RPMI7951 (cell line): Measurements from ENCODE around the gene TRAF3IP1. TPM values are rescaled to one million over a fixed set of nuclear protein-coding genes. Genes with fewer than 3 reads are reported as not detected.
A peak's percentile ranks its signal among the peaks of the same experiment; 100 is the strongest.
"Not testable (repeated sequence)": the region's sequence is repeated elsewhere in the genome, so short reads cannot be mapped to it uniquely, and the experiment has no call there.

ENCODE experiments used
- DNase-seq: peaks from one replicate; pipeline ENCODE4 v3.0.0-alpha.2; 2012; ENCODE audit warnings: low read depth
- total RNA-seq: library from RNA; depleted of rRNA; stranded (reverse); fragments of >200 nt; shearing (Covaris generic); gene quantifications from 2 replicates; pipeline ENCODE4 v1.2.3, GENCODE V29; 2014

Gene TRAF3IP1
- total RNA-seq, 1 experiment from 2014 or later = 5.6 TPM

DNA sequence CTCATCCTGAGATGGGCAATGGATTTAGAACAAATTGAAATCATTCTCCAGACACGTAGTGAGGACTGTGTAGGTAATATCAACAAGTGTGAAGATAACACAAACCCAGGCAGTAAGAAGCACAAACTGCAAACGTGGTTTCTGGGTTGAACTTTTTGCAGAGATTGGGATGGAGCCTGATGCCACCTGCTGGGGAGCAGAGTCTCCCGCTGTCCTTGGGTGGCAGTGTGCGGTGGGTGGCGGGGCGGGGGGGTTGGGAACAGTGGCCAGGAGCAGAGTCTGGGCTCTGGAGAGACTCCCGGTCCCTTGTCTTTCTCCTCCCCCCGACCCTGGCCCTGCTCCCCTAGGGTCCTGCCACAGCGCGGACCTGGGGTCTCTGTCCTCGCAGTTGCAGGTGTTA lies 19.5 kb downstream of the TRAF3IP1 start:
- DNase-seq = no peak

DNA sequence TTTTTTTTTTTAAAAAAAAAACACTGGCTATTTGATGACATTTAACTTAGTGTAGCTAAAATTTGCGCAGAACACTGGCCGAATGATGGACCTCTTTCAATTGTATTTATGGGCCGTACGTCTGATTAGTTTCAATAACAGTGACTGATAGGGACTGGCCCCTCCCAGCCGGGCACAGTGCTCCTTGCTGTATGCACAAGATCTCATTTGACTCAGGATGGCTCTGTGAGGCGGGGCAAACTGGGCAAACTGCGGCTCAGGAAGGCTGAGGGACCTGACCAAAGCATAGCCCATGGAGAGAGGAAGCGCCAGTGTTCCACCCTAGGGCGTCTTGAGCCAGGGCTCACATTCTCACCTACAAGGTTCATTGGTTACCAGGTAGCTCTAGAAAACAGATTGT lies 21.2 kb downstream of the TRAF3IP1 start:
- no peak for DNase-seq

DNA sequence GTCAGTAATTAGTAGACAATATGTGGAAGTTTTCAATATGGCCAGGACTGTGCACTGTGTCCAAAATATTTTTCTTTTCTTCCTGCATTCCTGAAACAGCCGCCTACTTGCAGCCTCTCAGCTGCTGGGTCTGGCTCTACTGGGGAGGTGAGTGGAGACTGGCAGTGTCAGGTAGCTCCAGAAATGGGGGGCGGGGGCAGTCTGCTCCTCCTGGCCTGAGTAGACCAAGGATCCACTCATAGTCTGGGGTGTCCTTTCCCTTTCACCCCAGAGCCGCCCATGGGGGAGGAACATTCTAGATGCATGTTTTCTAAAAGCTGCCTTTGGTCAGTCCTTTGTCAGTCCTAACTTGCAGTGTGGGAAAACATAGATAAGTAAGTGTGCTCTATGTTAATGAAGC lies 23.7 kb downstream of the TRAF3IP1 start:
- DNase-seq = no peak

DNA sequence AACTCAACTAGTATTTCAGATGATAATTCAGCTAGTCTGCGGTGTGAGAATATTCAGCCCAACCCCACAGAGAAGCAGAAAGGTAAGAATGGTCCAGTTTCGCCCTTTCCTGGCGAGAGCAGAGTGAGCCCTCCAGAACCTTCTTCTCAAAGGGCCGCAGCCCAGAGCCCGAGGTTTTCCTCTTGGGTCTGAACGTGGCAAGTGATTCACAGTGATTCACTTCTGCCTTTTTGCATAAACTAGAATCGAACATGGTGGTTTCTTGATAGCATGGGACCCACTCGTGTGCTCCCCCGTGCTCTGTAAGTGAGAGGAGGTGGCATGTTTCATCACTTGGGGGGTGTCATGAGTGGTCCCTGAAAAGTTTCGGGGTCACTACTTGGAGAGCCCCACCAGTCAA lies 24.2 kb downstream of the TRAF3IP1 start:
- no peak for DNase-seq

DNA sequence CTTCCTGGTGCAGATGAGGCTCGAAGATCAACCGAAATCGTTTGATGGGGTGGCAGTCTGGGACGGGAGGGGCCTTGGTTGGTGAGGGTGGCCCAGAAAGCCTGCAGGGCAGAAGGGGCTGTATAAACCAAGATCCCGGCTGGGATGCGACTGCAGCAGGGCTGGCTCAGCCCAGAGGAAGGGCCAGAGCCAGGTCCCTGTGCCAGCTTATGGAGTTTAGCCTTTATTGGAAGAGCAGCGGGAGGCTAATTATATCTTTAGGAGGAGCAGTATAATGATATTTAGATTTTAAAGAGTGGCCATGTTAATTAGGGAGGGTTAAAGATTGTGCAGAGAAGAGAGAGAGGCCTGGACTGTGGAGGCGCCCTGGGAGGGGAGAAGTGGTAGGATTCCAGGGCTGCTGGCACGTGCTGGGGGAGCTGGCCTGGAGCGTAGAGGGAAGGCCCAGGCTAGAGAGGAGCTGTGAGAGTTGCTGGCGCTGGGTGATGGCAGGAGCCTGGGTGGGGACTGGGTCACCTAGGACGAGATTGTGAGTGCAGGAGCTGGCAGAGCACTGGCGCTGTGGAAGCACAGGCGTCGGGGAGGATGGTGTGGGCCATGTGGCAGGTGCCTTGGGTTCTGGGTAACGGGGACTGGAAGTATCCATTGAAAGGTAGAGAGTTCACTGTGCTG lies 25.1 kb downstream of the TRAF3IP1 start:
- DNase-seq = no peak

DNA sequence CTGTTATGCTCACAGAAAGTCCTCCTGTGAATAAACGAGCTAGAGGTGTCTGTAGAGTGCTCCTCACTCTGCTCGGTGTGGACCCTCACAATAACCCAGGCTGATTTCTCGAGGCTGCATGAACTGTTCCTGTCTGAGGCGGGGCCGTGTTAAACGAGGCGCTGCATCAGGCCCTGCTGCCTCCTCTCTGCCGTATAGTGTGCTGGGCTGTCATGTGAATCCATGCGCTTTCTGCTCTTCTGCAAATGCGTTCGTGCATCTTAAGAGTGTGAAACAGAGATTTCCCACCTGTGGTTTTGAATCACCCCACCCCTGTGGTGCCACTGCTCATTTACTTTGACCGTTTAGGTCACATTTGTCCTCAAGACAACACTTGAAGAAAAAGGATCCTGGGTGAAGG lies 26.2 kb downstream of the TRAF3IP1 start:
- no peak for DNase-seq

DNA sequence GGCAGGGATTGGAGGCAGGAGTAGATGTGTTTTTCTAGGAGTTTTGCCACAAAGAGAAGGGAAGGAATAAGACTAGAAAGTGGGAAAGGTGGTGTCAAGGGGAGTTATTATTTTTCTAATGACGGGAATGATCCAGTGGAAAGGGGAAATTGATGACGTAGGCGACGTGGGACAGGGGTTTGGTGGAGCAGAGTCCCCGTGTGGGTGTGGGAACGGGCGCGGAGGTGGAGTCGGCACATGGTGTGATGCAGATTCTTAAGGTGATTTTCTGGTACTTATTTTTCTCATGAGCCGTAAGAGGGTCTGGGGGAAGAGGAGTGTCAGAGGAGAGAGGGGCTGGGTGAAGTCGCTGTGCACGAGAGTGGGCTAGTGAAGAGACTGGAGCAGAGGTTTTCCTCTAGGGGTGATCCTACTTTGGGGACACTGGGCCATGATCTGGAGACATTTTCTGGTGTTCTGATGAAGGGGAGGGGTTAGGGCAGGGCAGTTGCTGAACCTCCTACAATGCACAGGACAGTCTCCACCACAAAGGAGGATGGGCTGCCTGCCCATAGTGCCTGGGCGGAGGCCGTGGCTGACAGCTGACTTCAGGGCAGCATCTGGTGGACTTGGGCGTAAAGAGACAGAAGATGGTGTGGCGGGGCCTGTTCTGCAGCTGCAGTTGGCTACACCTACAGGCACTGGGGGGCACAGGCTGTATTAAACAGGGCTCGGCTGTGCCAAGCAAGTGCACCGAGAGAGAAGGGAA lies 30.0 kb downstream of the TRAF3IP1 start:
- DNase-seq = no peak

DNA sequence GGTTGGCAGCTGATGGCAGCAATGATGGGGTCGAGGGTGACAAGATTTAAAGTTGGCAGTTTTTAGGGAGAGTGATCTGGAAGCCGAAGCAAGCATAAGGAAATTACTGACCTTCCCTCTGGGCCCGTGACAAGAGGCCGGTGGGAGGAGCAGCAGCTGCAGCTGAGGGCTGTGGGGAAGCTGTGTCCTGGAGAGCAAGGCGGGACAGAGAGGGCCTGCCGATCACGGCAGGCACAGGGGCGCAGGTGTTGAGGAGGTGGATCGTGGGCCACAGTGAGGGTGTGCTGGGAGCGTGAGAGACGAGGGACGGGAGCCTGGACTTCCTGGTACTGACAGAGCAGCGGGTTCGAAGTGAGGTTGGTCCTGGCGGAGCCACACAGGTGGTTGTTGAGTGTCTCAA lies 31.0 kb downstream of the TRAF3IP1 start:
- DNase-seq = no peak

DNA sequence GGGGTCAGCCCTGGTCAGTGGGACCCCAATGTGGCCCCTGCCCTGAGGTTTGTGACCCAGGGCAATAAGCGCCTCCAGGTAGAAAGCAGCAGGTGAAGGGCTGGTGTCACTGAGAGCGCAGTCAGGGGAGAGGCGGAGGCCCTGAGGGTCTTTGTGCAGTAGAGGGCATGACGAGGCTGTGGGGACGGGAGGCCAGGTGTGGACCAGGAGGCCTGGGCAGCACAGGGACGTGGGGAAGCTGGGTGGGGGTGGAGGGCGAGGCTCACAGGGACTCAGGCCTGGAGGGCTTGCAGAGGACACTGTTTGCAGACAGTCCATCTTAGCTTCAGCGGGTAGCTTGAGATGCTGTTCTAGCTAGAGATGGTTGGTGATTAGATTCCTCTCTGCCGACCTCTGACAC lies 32.0 kb downstream of the TRAF3IP1 start:
- no peak for DNase-seq

DNA sequence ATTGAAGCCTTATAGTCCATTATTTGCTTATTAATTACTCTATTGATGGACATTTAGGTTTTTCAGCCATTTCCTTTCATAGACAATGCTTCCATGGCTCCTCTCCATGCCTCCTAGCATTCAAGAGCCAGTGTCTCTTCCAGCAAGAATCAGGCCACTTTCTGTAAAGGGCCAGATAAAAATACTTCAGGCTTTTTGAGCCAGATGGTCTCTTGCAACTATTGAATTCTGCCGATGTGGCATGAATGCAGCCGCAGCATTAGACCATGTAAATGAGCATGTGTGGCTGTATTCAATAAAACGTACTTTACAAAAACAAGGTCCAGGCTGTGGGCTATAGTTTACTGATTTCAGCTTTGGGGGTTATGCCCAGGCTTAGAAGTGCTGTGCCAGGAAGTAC lies 38.5 kb downstream of the TRAF3IP1 start:
- DNase-seq = no peak

DNA sequence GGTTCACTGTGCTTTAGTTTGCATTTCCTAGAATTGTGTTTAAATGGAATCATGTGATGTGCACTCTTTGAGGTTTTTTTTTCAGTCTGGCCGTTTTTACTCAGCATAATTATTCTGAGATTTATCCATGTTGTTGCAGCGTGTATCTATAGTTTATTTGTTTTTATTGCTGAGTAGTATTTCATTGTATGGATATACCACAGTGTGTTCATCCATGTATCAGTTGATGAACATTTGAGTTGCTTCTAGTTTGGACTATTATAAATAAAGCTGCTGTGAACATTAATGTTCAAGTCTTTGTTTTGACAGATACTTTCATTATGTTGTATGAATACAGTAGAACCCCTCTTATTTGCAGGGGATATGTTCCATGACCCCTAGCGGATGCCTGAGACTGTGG lies 39.1 kb downstream of the TRAF3IP1 start:
- no peak for DNase-seq

DNA sequence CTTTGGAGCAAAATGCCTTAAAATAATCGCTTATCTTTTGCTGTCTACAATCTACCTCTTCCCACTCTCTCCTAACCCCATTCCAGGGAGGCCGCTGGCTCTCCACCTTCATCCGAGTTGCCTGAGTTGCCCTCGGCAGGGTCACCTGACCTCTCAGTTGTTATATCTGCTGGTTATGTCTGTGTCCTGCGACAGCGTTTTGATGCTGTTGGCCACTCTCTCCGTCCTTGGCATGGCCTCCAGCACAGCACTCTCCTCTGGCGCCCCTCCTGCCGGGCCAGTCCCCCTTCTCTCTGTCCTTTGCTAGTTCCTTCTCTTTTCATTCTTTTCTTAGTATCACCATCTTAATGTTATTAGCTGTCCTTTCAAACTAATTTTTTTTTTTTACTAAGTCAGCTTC lies 41.6 kb downstream of the TRAF3IP1 start:
- DNase-seq = no peak

DNA sequence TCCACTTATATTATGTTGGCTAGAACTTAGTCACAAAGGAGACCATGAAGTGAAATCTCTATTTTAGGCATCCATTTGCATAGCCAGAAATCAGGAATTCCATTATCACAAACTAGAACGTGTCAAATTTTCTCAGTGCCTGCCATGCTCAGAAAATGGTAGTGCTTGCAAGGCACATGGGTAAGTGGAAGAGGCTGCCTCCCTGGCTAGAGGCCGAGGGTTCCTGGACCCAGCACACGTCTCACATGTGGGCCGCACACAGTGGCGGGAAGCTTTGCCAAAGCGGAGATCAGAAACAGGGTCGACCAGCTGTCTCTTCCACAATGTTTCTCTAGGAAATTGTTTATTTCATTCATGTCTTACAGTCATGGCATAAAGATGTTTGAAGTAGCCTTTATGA lies 42.3 kb downstream of the TRAF3IP1 start:
- no peak for DNase-seq

DNA sequence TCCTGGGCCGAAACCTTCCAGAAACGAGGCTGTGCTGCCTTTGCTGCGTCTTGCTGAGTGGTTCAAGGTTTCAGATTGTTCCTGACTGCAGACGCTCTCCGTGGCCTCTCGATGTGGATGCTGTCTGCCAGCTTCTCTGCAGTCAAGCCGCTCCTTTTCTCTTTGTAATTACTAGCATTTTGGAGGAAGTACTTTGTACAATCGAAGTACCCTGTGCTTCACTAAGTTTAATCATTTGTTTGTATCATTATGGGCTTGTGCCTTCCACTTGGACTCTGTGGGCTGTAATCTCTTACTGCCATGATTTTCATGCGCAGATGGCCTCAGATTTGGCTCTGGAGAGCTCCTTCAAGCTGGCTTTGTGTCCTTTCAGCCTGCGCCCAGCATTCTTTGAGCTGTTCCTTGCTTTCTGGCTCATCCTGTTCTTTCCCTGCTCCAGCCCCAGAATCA lies 49.3 kb downstream of the TRAF3IP1 start:
- DNase-seq = no peak

DNA sequence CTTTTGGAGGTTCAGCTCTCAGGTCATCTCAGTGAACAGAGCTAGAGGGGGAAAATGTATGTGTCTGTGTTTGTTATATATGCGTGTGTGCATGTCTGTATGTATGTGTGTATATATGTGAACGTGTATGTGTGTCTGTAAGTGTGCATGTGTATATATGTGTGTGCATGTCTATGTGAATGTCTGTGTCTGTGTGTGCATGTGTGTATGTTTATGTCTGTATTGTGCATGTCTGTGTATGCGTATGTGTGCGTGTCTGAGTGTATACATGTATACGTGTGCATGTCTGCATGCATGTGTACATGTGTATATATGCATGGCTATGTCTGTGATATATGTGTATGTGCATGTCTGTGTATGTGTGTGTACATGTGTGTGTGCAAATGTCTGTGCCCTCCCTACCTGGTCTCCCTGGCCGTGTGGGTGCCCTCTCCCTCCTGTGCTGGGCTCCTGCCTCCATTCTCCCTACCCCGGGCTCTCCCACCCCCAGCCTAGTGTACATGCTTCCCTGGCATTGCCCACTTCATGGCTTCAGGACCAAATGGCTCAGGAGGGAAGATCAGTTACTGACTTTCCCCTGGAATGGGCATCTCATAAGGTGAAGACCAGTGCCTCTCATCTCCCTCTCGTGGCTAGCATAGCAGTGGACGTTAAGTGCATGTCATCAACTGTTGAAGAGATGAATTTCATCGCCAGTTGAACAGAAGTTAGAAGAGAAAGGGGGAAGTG lies 49.9 kb downstream of the TRAF3IP1 start:
- no peak for DNase-seq

DNA sequence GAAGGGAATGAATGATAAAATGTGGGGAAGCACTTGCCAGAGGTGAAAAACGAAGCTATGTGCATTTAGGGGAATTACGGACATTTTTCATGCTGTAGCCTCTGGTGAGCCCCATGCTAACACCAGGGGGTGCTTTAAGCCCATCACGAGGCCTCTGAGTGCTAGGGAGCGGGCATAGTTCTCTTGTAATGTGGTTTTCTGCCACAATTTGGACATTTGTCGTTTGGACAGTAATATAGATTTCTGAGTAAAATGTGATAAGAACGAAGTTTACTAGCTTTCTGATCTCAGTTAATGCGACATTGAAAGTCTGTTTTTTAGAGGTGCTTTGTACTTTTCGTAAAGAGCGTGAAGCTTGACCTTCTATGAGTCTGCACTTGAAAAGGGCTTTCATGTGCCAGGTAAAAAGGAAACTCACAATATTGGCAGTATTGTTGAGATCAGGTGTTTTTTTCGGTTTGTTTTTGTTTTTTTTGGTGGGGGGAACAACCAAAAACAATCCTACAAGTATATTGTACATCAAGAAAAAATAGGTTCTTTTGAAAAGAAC lies 50.6 kb downstream of the TRAF3IP1 start:
- DNase-seq = peak; percentile 61

DNA sequence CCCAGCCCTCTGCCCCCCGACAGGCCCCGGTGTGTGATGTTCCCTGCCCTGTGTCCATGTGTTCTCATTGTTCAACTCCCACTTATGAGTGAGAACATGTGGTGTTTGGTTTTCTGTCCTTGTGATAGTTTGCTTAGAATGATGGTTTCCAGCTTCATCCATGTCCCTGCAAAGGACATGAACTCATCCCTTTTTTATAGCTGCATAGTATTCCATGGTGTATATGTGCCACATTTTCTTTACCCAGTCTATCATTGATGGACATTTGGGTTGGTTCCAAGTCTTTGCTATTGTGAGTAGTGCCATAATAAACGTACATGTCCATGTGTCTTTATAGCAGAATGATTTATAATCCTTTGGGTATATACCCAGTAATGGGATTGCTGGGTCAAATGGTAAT lies 52.0 kb downstream of the TRAF3IP1 start:
- DNase-seq = not testable (repeated sequence)

DNA sequence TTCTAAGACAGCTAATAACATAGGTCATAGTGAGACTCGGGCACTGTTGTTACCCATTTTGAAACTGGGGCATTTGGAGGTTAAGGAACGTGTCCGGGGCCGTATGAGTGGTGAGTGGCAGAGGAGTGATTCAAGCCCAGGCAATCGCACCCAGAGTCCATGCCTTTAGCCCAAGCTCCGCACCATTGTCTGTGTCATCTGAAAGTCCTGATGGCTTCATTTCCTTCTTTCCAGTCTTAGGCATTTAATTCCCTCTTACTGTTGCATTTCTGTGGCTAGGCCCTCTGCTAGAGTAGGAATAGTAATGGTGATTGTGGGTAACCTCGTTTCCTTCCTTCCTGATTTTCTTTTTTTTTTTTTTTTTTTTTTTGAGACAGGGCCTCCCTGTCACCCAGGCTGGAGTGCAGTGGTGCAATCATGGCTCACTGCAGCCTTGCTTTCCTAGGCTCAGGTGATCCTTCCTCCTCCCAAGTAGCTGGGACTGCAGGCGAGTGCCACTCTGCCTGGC lies 56.6 kb downstream of the TRAF3IP1 start:
- peak; percentile 24 for DNase-seq

DNA sequence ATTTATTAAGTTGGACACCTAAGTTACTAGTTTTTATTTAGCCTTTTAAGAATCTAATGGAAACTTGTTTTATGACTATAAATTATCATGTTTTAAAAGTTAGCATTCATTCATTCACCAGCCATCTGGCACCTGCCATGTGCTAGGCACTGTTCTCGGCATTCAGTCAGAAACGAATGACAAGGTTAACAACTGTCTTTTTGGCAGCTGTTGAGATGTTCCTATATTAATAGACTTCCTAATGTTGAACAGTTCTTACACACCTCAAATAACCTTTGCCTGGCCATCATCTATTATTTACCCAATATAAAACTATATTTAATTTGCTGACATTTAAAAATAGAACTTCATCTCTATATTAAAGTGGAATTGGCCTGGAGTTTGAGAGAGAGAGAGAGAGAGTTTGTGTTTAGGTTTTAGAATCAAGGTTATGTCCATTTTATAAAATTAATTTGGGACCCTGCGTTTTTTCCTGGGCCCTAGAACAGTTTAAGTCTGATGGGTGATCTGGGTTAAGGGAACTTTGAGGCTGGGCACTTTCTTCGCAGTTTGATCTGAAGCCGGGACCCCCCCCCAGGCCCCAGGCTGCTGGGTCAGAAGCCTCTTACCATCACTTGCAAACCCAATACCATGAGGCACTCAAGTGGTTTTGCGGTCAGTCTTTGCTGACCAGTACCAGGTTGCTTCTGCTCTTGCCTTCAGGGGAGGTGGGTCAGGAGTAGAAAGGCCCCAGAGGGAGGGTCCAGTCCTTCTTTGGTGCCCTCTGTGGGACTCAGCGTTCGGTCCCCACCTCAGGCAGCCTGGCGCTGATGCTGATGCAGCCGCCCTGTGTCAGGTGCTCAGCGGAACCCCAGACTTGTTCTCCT lies 58.1 kb downstream of the TRAF3IP1 start:
- no peak for DNase-seq

DNA sequence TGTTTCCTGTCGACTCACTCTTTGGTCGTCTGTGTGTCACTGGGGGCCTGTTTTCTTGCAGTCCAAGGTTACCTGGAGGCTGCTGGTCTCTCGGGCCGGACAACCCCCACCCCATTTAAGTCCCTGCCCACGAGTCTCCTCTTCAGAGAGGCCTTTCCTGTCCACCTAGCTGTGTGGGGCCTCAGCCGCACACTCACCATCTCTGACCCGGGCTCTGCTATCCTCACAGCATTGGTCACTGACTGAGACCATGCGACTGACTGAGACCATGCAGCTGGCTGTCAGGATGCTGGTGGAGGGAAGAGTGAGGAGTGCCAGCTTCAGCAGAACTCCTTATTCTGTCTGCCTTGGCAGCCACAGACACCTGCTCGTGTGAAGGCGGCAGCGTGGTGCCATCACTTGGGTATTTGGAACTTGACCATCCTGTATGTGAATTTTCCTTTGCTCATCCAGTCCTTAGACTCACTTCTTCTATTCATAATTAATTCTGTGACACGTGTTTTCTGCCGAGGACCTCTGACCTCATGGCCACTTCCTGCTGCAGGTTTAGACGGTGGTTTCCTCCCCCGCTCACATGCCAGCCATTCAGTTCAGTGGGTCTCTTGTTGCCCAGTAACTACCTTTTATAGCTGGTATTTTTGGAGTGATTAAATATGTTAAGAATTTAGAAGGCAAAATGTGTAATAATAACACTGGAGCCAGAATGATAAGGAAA lies 58.9 kb downstream of the TRAF3IP1 start:
- DNase-seq = no peak

DNA sequence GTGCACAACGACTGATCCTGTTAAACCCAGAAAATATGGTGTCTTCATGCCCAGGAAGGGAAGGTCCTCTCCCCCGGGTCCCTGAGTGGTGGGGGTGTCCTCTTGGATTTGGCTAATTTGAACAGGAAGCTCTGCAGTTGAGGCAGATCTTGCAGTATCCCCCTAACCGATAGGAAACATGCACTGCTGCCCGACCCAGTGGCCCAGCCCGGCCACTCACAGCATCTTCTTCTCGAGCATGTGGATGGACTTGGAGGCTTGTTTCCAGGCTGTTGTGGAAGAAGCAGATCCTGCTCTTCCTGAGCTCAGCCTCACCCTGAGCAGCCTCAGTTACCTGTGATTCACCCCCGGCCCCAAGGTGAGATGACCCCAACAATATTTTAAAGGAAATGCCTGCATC lies 60.0 kb downstream of the TRAF3IP1 start:
- no peak for DNase-seq
